PFSK-1 (cell line): ENCODE data around the gene DDX24.

Experiments used
- FOXP2 ChIP-seq: optimal IDR thresholded peaks from 2 replicates; pipeline ENCODE3; 2011; ENCODE audit warnings: borderline replicate concordance, control low read depth, inconsistent platforms; ENCODE audit not compliant: insufficient read depth; ENCODE audit errors: extremely low read length, extremely low read depth
- POLR2AphosphoS5 ChIP-seq: IDR thresholded peaks from 2 replicates; pipeline ENCODE4 v1.6.1; 2012; ENCODE audit warnings: low read depth, mild to moderate bottlenecking, control low read depth, low read length, moderate library complexity
- SIN3A ChIP-seq: IDR thresholded peaks from 2 replicates; pipeline ENCODE4 v1.6.1; 2012; ENCODE audit warnings: mild to moderate bottlenecking, low read length, moderate library complexity, borderline replicate concordance; ENCODE audit not compliant: insufficient read depth
- TAF1 ChIP-seq: IDR thresholded peaks from 2 replicates; pipeline ENCODE4 v1.6.1; 2012; ENCODE audit warnings: low read length, control low read depth, borderline replicate concordance; ENCODE audit not compliant: insufficient read depth
- TF ChIP-seq, protein P1 (sequence below), 2 experiments: IDR thresholded peaks; 2 replicates each; pipeline versions ENCODE4 v1.6.1 to v1.8.0; 2011 to 2012; ENCODE audit warnings: low read depth in 2 of 2, low read length in 2 of 2, control low read depth in 1 of 2, inconsistent platforms in 1 of 2, mild to moderate bottlenecking in 1 of 2, moderate library complexity in 1 of 2; ENCODE audit not compliant: insufficient read depth in 1 of 2

DNA sequence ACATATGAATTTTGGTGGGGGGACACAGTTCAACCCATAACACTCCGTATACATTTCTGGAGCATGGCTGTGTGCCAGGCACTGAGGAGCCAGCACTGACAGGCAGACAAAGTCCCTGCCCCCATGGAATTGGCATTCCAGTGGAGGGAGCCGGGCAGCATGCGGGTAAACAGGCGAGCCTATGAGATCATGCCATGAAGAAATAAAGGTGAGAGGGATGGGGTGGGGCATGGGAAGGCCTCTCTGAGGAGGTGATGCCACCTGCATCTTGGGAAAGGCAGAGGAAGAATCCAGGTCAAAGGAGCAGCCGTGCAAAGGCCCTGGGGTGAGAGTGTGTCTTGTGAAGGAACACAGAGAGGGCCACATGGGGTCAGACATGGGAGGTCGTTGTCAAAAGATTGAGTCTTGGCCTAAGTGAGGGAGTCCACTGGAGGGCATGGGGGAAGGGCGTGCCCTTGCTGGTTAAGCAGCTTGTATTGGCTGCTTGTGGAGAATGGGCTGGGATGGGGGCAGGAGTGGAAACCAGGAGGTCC lies 51.3 kb downstream of the DDX24 start:
- TF ChIP-seq, protein P1, sequence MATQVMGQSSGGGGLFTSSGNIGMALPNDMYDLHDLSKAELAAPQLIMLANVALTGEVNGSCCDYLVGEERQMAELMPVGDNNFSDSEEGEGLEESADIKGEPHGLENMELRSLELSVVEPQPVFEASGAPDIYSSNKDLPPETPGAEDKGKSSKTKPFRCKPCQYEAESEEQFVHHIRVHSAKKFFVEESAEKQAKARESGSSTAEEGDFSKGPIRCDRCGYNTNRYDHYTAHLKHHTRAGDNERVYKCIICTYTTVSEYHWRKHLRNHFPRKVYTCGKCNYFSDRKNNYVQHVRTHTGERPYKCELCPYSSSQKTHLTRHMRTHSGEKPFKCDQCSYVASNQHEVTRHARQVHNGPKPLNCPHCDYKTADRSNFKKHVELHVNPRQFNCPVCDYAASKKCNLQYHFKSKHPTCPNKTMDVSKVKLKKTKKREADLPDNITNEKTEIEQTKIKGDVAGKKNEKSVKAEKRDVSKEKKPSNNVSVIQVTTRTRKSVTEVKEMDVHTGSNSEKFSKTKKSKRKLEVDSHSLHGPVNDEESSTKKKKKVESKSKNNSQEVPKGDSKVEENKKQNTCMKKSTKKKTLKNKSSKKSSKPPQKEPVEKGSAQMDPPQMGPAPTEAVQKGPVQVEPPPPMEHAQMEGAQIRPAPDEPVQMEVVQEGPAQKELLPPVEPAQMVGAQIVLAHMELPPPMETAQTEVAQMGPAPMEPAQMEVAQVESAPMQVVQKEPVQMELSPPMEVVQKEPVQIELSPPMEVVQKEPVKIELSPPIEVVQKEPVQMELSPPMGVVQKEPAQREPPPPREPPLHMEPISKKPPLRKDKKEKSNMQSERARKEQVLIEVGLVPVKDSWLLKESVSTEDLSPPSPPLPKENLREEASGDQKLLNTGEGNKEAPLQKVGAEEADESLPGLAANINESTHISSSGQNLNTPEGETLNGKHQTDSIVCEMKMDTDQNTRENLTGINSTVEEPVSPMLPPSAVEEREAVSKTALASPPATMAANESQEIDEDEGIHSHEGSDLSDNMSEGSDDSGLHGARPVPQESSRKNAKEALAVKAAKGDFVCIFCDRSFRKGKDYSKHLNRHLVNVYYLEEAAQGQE (IDR thresholded peaks at IDR 0.05; ENCODE audit: insufficient read depth in 1 of 2, low read depth in 2 of 2, low read length in 2 of 2) = no peak
- no peak for TF ChIP-seq POLR2AphosphoS5
- no peak for TF ChIP-seq SIN3A
- TF ChIP-seq TAF1 = no peak
- no peak for TF ChIP-seq FOXP2
